GM21825 (cell line): Measurements from ENCODE around the gene AVP.

ENCODE experiments used
- ATAC-seq: cut with Tn5 transposase; IDR thresholded peaks from one replicate; pipeline ENCODE4 v1.9.1; 2021; ENCODE audit warnings: mild to moderate bottlenecking, moderate library complexity; ENCODE audit not compliant: unreplicated experiment

Gene AVP

GRCh38 chr20:3051385-3052019 is 33.0 kb downstream of the AVP start:
- ATAC-seq, result no peak

- no peak for ATAC-seq
These were observed 36.8 kb downstream of the AVP start for GRCh38 chr20:3047486-3048419.

GRCh38 chr20:3046677-3047462 is 37.7 kb downstream of the AVP start:
- no peak for ATAC-seq

- ATAC-seq, result peak; percentile 88
These were observed 38.5 kb downstream of the AVP start, which contains the start of gene MRPS26 for GRCh38 chr20:3045816-3046676. TSS of gene MRPS26 (plus strand) at chr20:3046052. CDS start at chr20:3046069, 17 bp downstream.

- ATAC-seq, result peak; percentile 29
These were observed 39.3 kb downstream of the AVP start for GRCh38 chr20:3045042-3045815.

GRCh38 chr20:3044336-3044965 is 40.1 kb downstream of the AVP start:
- no peak for ATAC-seq

- no peak for ATAC-seq
These were observed 41.2 kb downstream of the AVP start, which contains the start of gene GNRH2 for GRCh38 chr20:3043322-3043721. TSS of gene GNRH2 (plus strand) at chr20:3043622. CDS start at chr20:3044415, 793 bp downstream.

- no peak for ATAC-seq
These were observed 41.9 kb downstream of the AVP start for GRCh38 chr20:3042625-3043024.

- ATAC-seq, result no peak
These were observed 42.6 kb downstream of the AVP start for GRCh38 chr20:3041854-3042409.

GRCh38 chr20:3040086-3040485 is 44.4 kb downstream of the AVP start:
- ATAC-seq, result no peak

- no peak for ATAC-seq
These were observed 45.1 kb downstream of the AVP start for GRCh38 chr20:3039426-3039825.

GRCh38 chr20:3038454-3038853 is 46.1 kb downstream of the AVP start:
- ATAC-seq, result no peak

- no peak for ATAC-seq
These were observed 46.9 kb downstream of the AVP start for GRCh38 chr20:3037654-3038053.

- ATAC-seq, result no peak
These were observed 51.9 kb downstream of the AVP start for GRCh38 chr20:3032624-3033023.
